A673 (cell line): ENCODE data around the gene PIEZO1.

ENCODE experiments used
- EZH2 ChIP-seq: fragments of 200-600 bp; sonication (generic); IDR thresholded peaks from 2 replicates; pipeline ENCODE4 v1.6.1; 2017; ENCODE audit warnings: borderline replicate concordance, low read depth, mild to moderate bottlenecking, mixed read lengths, antibody characterized with exemption, low read length; ENCODE audit not compliant: poor library complexity, severe bottlenecking
- TF ChIP-seq, protein P1 (sequence below): fragments of 300-800, 200-600 bp; sonication (generic); conservative IDR thresholded peaks from 2 replicates; pipeline ENCODE4 v1.5.1; 2017; ENCODE audit warnings: low read depth, mild to moderate bottlenecking, antibody characterized with exemption, low read length, moderate library complexity, mixed read lengths

DNA sequence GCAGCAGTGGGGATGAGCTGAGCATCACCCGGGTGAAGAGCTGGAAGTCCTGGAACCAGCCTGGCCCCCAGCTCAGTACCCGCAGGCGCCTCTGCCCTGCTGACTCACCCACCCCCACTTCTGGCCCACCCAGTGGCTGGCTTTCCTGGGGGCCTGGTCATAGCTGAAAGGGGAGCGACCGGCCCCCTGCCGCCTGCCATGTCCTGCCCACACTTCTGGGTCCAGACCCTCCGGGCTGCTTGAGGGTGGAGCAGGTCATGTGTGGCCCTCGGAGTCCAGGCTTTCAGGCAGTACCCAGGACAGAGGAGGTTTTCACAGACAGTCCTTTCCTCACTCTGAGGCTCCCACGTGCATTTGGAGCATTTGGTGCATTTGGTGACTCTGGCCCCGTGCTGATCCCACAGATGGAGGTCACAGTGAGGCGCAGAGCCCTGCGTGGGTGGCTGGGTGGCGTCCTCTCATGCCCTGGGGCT is 7.1 kb upstream of the PIEZO1 start:
- TF ChIP-seq, protein P1, sequence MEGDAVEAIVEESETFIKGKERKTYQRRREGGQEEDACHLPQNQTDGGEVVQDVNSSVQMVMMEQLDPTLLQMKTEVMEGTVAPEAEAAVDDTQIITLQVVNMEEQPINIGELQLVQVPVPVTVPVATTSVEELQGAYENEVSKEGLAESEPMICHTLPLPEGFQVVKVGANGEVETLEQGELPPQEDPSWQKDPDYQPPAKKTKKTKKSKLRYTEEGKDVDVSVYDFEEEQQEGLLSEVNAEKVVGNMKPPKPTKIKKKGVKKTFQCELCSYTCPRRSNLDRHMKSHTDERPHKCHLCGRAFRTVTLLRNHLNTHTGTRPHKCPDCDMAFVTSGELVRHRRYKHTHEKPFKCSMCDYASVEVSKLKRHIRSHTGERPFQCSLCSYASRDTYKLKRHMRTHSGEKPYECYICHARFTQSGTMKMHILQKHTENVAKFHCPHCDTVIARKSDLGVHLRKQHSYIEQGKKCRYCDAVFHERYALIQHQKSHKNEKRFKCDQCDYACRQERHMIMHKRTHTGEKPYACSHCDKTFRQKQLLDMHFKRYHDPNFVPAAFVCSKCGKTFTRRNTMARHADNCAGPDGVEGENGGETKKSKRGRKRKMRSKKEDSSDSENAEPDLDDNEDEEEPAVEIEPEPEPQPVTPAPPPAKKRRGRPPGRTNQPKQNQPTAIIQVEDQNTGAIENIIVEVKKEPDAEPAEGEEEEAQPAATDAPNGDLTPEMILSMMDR, result no peak
- TF ChIP-seq EZH2, result no peak
